HepG2 (cell line): ENCODE data around the gene DDAH1. TPM values are rescaled to one million over a fixed set of nuclear protein-coding genes. Genes with fewer than 3 reads are reported as not detected.
A peak's percentile ranks its signal among the peaks of the same experiment; 100 is the strongest.

ENCODE experiments used
- FOSL1 ChIP-seq: sonication (generic); formaldehyde crosslinking; IDR thresholded peaks from 2 replicates; pipeline ENCODE4 v1.9.0; 2021; ENCODE audit warnings: missing genetic modification reagents, borderline replicate concordance
- MIER2 ChIP-seq: IDR thresholded peaks from 2 replicates; pipeline ENCODE4 v1.6.1; 2016; ENCODE audit warnings: missing biosample characterization, missing genetic modification reagents
- THAP11 ChIP-seq: IDR thresholded peaks from 2 replicates; pipeline ENCODE4 v1.6.1; 2016; ENCODE audit warnings: missing biosample characterization, missing genetic modification reagents
- polyA plus RNA-seq, 8 experiments: library from polyadenylated mRNA; depleted of rRNA in 3 of 8; stranded (reverse) in 7 of 8; unstranded in 1 of 8; fragments of >200 nt; fragmentation: Illumina TruSeq in 4 of 8; extraction: Trizol in 4 of 8; gene quantifications; 2 replicates each; pipeline versions ENCODE4 v1.2.1 to v1.2.3, GENCODE V29; 2011 to 2016; ENCODE audit warnings: low read depth in 4 of 8, missing spikeins in 1 of 8, mixed read lengths in 1 of 8; ENCODE audit not compliant: insufficient read depth in 1 of 8
- total RNA-seq, 5 experiments: library from RNA; depleted of rRNA; stranded (reverse); fragments of >200 nt; fragmentation: Illumina TruSeq; extraction: Trizol; gene quantifications; 2 replicates each; pipeline ENCODE4 v1.2.3, GENCODE V29; 2016; ENCODE audit warnings: low read depth in 1 of 5
- TF ChIP-seq, protein P1 (sequence below), 2 experiments: fragments of 450-650 bp in 1 of 2; sonication (generic) in 1 of 2; formaldehyde crosslinking in 1 of 2; IDR thresholded peaks; 2 replicates each; pipeline versions ENCODE4 v1.6.1 to v1.8.0; 2016 to 2022; ENCODE audit warnings: antibody characterized with exemption in 1 of 2, mild to moderate bottlenecking in 1 of 2, missing genetic modification reagents in 1 of 2
- TF ChIP-seq, protein P2 (sequence below): sonication (generic); formaldehyde crosslinking; IDR thresholded peaks from 2 replicates; pipeline ENCODE4 v1.5.1; 2020; ENCODE audit warnings: mild to moderate bottlenecking, missing genetic modification reagents, borderline replicate concordance
- TF ChIP-seq, protein P3 (sequence below): sonication (generic); formaldehyde crosslinking; IDR thresholded peaks from 2 replicates; pipeline ENCODE4 v1.4.0; 2020; ENCODE audit warnings: missing genetic modification reagents

Gene DDAH1
- total and polyA plus RNA-seq, 2 of the 13 experiments (the other 11 are each of a cell fraction or from before 2014, with no cell fraction given) = 39.7 to 64.4 TPM

DNA sequence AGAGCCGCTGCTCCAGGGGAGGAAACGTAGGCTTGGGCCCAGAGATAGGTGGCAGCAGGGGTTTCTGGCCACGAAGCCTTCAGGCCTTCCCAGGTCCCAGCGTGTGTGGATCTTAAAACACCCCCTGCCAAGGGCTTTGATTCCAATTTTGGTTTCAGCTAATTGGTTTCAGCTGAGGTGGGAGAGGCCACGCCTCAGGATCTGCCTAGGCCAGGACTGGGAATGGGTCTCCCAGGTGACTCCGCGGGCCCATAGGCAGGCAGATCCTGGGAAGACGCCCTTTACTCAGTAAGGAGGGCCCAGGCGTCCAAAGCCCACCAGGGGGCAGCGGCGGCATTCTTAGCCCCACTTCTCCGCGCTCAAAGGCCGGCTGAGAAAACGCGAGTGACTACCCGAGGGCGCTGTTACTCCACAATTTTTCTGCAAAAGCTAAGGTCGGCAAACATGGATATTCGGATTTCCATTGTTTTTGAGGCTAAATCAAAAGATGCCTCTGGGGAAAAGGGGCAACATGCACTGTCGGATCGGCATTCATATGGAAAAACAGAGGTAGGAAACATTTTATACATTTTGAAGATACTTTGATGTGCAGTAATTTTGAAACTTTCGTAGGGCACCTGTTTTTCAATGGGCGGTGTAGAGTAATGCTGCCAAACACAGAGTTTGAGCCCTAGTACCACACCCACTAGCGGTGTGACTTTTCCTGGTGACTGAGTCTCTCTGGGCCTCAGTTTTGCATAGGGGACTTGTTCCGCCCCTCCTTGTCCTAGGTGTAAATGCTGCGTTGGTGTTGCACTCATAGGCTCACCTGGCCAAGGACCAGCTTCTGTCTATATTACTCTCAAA lies 156.7 kb downstream of the DDAH1 start (continued):
- TF ChIP-seq, protein P1, sequence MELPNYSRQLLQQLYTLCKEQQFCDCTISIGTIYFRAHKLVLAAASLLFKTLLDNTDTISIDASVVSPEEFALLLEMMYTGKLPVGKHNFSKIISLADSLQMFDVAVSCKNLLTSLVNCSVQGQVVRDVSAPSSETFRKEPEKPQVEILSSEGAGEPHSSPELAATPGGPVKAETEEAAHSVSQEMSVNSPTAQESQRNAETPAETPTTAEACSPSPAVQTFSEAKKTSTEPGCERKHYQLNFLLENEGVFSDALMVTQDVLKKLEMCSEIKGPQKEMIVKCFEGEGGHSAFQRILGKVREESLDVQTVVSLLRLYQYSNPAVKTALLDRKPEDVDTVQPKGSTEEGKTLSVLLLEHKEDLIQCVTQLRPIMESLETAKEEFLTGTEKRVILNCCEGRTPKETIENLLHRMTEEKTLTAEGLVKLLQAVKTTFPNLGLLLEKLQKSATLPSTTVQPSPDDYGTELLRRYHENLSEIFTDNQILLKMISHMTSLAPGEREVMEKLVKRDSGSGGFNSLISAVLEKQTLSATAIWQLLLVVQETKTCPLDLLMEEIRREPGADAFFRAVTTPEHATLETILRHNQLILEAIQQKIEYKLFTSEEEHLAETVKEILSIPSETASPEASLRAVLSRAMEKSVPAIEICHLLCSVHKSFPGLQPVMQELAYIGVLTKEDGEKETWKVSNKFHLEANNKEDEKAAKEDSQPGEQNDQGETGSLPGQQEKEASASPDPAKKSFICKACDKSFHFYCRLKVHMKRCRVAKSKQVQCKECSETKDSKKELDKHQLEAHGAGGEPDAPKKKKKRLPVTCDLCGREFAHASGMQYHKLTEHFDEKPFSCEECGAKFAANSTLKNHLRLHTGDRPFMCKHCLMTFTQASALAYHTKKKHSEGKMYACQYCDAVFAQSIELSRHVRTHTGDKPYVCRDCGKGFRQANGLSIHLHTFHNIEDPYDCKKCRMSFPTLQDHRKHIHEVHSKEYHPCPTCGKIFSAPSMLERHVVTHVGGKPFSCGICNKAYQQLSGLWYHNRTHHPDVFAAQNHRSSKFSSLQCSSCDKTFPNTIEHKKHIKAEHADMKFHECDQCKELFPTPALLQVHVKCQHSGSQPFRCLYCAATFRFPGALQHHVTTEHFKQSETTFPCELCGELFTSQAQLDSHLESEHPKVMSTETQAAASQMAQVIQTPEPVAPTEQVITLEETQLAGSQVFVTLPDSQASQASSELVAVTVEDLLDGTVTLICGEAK (IDR thresholded peaks at IDR 0.05) = no peak
- TF ChIP-seq, protein P1 (CRISPR knock-in tag; IDR thresholded peaks at IDR 0.05) = no peak
- TF ChIP-seq FOSL1 (CRISPR knock-in tag) (no peak), THAP11 (CRISPR knock-in tag) (peak; percentile 28; the same call in 1 of the 2 replicates), MIER2 (CRISPR knock-in tag) (no peak)
- TF ChIP-seq, protein P2, sequence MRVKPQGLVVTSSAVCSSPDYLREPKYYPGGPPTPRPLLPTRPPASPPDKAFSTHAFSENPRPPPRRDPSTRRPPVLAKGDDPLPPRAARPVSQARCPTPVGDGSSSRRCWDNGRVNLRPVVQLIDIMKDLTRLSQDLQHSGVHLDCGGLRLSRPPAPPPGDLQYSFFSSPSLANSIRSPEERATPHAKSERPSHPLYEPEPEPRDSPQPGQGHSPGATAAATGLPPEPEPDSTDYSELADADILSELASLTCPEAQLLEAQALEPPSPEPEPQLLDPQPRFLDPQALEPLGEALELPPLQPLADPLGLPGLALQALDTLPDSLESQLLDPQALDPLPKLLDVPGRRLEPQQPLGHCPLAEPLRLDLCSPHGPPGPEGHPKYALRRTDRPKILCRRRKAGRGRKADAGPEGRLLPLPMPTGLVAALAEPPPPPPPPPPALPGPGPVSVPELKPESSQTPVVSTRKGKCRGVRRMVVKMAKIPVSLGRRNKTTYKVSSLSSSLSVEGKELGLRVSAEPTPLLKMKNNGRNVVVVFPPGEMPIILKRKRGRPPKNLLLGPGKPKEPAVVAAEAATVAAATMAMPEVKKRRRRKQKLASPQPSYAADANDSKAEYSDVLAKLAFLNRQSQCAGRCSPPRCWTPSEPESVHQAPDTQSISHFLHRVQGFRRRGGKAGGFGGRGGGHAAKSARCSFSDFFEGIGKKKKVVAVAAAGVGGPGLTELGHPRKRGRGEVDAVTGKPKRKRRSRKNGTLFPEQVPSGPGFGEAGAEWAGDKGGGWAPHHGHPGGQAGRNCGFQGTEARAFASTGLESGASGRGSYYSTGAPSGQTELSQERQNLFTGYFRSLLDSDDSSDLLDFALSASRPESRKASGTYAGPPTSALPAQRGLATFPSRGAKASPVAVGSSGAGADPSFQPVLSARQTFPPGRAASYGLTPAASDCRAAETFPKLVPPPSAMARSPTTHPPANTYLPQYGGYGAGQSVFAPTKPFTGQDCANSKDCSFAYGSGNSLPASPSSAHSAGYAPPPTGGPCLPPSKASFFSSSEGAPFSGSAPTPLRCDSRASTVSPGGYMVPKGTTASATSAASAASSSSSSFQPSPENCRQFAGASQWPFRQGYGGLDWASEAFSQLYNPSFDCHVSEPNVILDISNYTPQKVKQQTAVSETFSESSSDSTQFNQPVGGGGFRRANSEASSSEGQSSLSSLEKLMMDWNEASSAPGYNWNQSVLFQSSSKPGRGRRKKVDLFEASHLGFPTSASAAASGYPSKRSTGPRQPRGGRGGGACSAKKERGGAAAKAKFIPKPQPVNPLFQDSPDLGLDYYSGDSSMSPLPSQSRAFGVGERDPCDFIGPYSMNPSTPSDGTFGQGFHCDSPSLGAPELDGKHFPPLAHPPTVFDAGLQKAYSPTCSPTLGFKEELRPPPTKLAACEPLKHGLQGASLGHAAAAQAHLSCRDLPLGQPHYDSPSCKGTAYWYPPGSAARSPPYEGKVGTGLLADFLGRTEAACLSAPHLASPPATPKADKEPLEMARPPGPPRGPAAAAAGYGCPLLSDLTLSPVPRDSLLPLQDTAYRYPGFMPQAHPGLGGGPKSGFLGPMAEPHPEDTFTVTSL (CRISPR knock-in tag) = no peak
- TF ChIP-seq, protein P3, sequence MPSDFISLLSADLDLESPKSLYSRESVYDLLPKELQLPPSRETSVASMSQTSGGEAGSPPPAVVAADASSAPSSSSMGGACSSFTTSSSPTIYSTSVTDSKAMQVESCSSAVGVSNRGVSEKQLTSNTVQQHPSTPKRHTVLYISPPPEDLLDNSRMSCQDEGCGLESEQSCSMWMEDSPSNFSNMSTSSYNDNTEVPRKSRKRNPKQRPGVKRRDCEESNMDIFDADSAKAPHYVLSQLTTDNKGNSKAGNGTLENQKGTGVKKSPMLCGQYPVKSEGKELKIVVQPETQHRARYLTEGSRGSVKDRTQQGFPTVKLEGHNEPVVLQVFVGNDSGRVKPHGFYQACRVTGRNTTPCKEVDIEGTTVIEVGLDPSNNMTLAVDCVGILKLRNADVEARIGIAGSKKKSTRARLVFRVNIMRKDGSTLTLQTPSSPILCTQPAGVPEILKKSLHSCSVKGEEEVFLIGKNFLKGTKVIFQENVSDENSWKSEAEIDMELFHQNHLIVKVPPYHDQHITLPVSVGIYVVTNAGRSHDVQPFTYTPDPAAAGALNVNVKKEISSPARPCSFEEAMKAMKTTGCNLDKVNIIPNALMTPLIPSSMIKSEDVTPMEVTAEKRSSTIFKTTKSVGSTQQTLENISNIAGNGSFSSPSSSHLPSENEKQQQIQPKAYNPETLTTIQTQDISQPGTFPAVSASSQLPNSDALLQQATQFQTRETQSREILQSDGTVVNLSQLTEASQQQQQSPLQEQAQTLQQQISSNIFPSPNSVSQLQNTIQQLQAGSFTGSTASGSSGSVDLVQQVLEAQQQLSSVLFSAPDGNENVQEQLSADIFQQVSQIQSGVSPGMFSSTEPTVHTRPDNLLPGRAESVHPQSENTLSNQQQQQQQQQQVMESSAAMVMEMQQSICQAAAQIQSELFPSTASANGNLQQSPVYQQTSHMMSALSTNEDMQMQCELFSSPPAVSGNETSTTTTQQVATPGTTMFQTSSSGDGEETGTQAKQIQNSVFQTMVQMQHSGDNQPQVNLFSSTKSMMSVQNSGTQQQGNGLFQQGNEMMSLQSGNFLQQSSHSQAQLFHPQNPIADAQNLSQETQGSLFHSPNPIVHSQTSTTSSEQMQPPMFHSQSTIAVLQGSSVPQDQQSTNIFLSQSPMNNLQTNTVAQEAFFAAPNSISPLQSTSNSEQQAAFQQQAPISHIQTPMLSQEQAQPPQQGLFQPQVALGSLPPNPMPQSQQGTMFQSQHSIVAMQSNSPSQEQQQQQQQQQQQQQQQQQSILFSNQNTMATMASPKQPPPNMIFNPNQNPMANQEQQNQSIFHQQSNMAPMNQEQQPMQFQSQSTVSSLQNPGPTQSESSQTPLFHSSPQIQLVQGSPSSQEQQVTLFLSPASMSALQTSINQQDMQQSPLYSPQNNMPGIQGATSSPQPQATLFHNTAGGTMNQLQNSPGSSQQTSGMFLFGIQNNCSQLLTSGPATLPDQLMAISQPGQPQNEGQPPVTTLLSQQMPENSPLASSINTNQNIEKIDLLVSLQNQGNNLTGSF (CRISPR knock-in tag) = no peak
